ENCODE results near the gene GMEB1. TPM values are rescaled to one million over a fixed set of nuclear protein-coding genes. Genes with fewer than 3 reads are reported as not detected.
"Not testable (repeated sequence)": the region's sequence is repeated elsewhere in the genome, so short reads cannot be mapped to it uniquely, and the experiment has no call there.

Gene GMEB1, protein sequence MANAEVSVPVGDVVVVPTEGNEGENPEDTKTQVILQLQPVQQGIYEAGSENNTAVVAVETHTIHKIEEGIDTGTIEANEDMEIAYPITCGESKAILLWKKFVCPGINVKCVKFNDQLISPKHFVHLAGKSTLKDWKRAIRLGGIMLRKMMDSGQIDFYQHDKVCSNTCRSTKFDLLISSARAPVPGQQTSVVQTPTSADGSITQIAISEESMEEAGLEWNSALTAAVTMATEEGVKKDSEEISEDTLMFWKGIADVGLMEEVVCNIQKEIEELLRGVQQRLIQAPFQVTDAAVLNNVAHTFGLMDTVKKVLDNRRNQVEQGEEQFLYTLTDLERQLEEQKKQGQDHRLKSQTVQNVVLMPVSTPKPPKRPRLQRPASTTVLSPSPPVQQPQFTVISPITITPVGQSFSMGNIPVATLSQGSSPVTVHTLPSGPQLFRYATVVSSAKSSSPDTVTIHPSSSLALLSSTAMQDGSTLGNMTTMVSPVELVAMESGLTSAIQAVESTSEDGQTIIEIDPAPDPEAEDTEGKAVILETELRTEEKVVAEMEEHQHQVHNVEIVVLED
- total RNA-seq = 10 to 100 TPM; 33.0 to 38.2 TPM

DNA sequence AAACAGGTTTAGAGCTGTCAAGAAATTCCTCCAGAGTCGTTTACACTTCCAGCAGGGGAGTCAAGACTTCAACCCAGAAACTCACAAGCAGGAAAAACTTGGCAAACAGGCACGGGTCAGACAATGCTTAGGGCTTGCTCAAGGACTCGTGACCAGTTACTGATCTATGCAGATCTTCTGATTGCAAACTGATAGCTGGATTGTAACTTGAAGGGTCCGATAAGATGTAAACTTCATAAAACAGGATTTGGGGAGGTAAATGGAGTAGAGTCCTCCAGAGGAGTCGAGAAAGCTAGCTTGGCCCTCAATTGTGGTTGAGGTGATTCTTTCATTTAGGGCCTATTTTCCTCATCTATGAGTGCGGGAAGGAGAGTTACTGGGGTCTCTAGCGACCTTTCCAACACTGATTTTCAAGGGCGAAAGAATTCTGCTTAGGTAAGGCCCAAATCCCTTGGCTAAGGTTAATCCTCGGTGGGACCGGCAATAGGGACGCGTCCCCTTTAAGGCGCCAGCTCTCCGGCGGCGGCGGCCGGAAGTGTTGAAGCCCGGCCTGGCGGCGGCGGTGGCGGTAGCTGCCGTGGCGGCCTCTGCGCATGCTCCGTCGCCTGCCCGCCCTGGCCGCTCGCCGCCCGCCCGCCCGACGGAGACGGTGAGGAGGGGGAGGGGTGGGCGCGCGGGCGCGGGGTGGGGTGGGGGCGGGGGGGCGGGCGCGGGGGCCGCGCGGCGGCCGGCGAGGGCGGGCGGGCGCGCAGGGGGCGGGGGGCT lies at the start of gene GMEB1:
GMEB1 (plus strand) TSS at position 594 of the 765 bp plus-strand sequence. CDS start 14,829 bp downstream, outside the sequence.
- H3K27me3 Mint-ChIP-seq = no peaks in the 10 kb centered on the region
- CTCF ChIA-PET = interaction anchor here (0.7 to 2.7 kb wide), 9 partner anchors 20 to 420 kb away, joined by 3 to 29 read pairs (median 3); partner anchors contain the start of genes RNU11, TAF12 and YTHDF2
- peak within 1 kb of the TSS; percentile 99 for H3K27ac Mint-ChIP-seq
- no peaks in the 10 kb centered on the region for H3K9me3 Mint-ChIP-seq (ENCODE audit: low read depth)
- ATAC-seq (peak; percentile 75), DNase-seq (peak; percentile 92)
- H3K4me3 Mint-ChIP-seq = peak within 1 kb of the TSS; percentile 95
- peaks cover 14% of the 10 kb centered on the region for H3K4me1 Mint-ChIP-seq
- H3K36me3 Mint-ChIP-seq = peaks cover 6% of the 10 kb centered on the region

DNA sequence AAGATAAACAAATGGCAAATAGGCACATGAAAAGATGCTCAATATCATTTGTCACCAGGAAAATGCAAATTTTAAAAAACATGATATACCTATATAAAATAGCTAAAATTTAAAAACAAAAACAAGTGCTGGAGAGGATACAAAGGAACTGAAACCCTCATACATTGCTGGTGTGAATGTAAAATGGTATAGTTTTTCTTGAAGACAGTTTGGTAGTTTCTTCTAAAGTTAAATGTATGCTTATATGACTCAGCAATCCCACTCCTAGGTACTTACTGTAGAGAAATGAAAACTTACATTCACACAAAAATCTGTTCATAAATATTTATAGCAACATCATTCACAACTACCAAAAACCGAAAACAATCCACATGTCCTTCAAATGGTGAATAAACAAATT lies 36.9 kb upstream of the GMEB1 start:
- Mint-ChIP-seq H3K9me3 (ENCODE audit: low read depth) (no peaks in the 10 kb centered on the region), H3K4me3 (no peak overlapping the region), H3K27ac (no peak overlapping the region), H3K27me3 (no peaks in the 10 kb centered on the region), H3K36me3 (peaks cover 5% of the 10 kb centered on the region), H3K4me1 (peaks cover 8% of the 10 kb centered on the region)
- DNase-seq (no peak), ATAC-seq (no peak)
- CTCF ChIA-PET = interaction anchor here (2.6 kb wide), 1 partner anchor 9 kb away, joined by 8 read pairs; no protein-coding TSS in a partner anchor

DNA sequence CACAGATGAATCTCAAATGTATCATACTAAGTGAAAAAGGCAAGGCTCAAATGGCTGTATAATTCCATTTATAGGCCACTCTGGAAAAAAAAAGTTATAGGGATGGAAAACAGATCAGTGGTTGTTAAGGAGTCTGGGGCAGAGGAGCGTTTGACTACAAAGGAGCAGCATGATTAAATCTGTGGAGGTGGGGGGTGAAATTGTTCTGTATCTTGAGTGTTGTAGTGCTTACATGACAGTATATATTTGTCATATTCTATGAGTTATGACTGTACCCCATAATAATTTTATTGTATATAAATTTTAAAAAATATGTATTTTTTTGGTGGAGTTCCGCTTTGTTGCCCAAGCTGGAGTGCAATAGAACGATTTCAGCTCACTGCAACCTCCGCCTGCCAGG lies 36.0 kb upstream of the GMEB1 start:
- Mint-ChIP-seq H3K9me3 (ENCODE audit: low read depth) (no peaks in the 10 kb centered on the region), H3K4me1 (peaks cover 8% of the 10 kb centered on the region), H3K4me3 (no peak overlapping the region), H3K27me3 (no peaks in the 10 kb centered on the region), H3K36me3 (peaks cover 5% of the 10 kb centered on the region), H3K27ac (no peak overlapping the region)
- DNase-seq (no peak), ATAC-seq (no peak)
- CTCF ChIA-PET = no interaction called here

DNA sequence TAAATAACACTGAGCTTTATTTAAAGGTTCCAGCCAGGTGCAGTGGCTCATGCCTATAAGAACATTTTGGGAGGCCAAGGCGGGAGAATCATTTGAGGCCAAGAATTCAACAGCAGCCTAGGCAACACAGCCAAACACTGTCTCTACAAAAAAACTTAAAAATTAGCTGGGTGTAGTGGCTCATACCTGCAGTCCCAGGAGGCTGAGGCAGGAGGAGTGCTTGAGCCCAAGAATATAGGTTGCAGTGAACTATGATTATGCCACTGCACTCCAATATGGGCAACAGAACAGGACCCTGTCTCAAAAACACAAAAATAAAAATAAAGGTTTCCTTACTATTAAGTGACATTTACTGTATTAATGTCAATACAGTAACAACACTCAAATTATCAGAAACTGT lies 27.8 kb upstream of the GMEB1 start:
- Mint-ChIP-seq H3K4me3 (no peak overlapping the region), H3K27ac (no peak overlapping the region), H3K27me3 (no peaks in the 10 kb centered on the region), H3K36me3 (peaks cover 4% of the 10 kb centered on the region), H3K4me1 (peaks cover 34% of the 10 kb centered on the region), H3K9me3 (ENCODE audit: low read depth) (no peaks in the 10 kb centered on the region)
- ATAC-seq = no peak
- CTCF ChIA-PET = interaction anchor here (0.6 to 2.7 kb wide), 12 partner anchors 8 to 392 kb away, joined by 3 to 18 read pairs (median 3); partner anchors contain the start of gene GMEB1
- DNase-seq = peak; percentile 60

DNA sequence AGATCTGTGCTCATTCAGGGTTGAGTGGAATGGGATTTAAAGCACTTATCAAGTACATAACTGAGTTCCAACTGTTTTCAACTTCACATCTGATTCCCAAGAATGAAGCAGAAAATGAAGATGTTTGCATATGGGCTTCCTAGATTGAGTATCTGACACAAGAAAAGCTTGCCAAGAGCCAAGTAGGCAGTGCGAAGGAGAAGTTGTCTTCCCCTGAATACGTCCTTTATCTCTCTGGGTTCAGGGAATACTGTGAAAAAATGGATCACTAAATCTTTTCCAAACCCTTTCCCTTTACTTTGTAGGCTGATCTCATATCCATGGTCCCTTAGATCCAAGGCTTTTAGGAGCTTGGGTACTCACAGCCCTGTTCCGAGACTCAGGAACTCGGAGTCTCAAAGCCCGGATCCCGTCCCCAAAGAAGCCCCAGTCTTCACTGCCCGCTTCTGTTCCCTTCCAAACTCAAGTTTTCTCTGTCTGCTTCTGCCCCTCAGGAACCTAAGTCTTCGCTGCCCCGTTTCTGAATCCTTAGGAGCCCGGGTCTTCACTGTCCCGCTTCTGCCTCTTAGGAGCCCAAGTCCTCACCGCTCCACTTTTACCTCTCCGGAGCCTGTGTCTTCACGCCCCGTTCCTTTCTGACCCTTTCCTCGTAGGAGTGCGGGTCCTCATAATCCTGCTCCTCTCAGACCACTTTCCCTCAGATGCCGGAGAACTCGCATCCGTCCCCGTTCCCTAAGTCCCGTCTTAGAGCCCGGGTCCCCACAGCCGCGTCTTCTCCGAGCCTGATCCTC lies 26.3 kb upstream of the GMEB1 start:
- Mint-ChIP-seq H3K4me3 (peak overlapping the region; percentile 97), H3K36me3 (peaks cover 4% of the 10 kb centered on the region), H3K4me1 (peaks cover 41% of the 10 kb centered on the region), H3K27me3 (no peaks in the 10 kb centered on the region), H3K27ac (peak overlapping the region; percentile 94), H3K9me3 (ENCODE audit: low read depth) (no peaks in the 10 kb centered on the region)
- DNase-seq = no peak
- CTCF ChIA-PET = interaction anchor here (0.9 to 3.7 kb wide), 14 partner anchors 9 to 313 kb away, joined by 3 to 31 read pairs (median 6); partner anchors contain the start of genes GMEB1, MED18 and YTHDF2
- ATAC-seq = peak; percentile 12

DNA sequence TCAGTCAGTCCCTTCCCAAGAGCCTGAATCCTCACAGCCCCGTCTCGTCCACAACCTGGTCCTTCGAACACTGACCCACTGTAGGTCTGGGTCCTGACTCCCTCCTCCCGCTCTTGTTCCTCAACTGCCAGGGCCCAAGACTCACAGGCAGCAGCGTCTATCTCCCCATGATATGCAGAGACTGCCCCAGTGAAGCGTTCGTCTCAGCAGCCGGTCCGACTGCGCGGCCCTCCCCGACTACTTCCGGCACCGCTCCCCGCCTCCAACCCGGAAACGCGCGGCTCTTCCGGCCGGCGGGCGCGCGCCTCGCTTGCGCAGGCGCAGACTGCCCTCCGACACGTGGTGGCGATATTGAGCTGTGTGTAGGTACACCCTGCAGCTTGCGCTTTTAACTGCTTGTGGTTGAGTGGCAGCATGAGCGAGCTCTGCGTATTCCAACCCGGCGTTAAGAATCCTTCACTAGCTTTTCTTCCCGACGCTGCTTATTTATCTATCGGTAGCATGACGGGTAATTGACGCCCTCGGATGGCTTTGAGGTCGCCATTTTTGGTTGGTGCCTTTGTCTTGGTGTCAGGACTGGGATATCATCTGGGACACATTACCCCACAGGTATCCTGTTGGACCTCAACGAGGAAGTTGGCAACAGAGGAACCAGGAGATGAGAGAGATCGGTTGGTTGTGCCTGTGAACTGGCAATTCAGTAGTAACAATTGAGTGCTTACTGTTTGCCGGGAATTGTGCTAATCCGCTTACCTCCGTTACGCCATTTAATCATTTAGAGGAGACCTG lies 25.5 kb upstream of the GMEB1 start, which contains the start of gene TAF12:
TAF12 (minus strand) TSS at position 221 of the 789 bp plus-strand sequence. CDS start 20,986 bp downstream, outside the sequence.
- Mint-ChIP-seq H3K9me3 (ENCODE audit: low read depth) (no peaks in the 10 kb centered on the region), H3K4me1 (peaks cover 49% of the 10 kb centered on the region), H3K27ac (peak within 1 kb of the TSS; percentile 94), H3K36me3 (peaks cover 4% of the 10 kb centered on the region), H3K4me3 (peak within 1 kb of the TSS; percentile 97), H3K27me3 (no peaks in the 10 kb centered on the region)
- ATAC-seq (peak; percentile 89), DNase-seq (peak; percentile 95)
- CTCF ChIA-PET = interaction anchor here (0.8 to 3.7 kb wide), 15 partner anchors 26 to 623 kb away, joined by 3 to 31 read pairs (median 4); partner anchors contain the start of genes GMEB1, MED18, SRSF4 and YTHDF2

DNA sequence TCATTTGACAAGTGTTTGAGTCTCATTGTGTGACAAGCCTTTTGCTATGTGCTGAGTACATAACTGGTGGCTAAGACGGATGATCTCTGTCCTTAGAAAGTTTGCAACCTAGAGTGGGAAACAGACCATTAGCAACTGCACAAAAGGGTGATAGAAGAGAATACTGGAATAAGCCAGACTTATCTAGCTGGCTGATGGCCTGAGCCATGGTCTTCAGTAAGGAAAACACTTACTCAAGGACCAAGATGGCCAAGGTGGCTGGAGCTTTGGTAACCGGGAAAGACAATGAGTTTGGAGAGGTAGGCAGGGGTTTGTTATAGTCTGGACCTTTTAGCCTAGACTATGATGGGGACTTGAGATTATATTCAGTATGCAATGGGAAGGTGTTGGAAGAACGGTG lies 24.1 kb upstream of the GMEB1 start:
- peaks cover 59% of the 10 kb centered on the region for H3K4me1 Mint-ChIP-seq
- peak overlapping the region; percentile 97 for H3K4me3 Mint-ChIP-seq

DNA sequence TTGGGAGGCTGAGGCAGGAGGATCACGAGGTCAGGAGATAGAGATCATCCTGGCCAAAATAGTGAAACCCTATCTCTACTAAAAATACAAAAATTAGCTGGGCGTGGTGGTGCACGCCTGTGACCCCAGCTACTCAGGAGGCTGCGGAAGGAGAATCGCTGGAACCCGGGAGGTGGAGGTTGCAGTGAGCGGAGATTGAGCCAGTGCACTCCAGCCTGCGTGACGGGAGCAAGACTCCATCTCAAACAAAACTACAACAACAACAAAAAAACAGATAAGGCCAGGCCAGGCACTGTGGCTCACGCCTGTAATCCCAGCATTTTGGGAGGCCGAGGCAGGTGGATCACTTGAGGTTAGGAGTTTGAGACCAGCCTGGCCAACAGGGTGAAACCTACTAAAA lies 23.2 kb upstream of the GMEB1 start:
- H3K4me1 Mint-ChIP-seq = peaks cover 52% of the 10 kb centered on the region
- not testable (repeated sequence) for H3K9me3 Mint-ChIP-seq (ENCODE audit: low read depth); H3K27me3 Mint-ChIP-seq; ATAC-seq; H3K36me3 Mint-ChIP-seq; DNase-seq; H3K4me3 Mint-ChIP-seq; H3K27ac Mint-ChIP-seq
- CTCF ChIA-PET = interaction anchor here (0.7 to 3.7 kb wide), 3 partner anchors 23 to 374 kb away, joined by 5 to 31 read pairs (median 18); partner anchors contain the start of genes GMEB1 and YTHDF2

More for the DNA sequence above, 24.1 kb upstream of the GMEB1 start:
- DNase-seq (no peak), ATAC-seq (no peak)
- no peaks in the 10 kb centered on the region for H3K9me3 Mint-ChIP-seq (ENCODE audit: low read depth)
- CTCF ChIA-PET = interaction anchor here (1.1 to 3.7 kb wide), 8 partner anchors 24 to 396 kb away, joined by 3 to 31 read pairs (median 11); partner anchors contain the start of genes GMEB1 and YTHDF2
- H3K27ac Mint-ChIP-seq = peak overlapping the region; percentile 94
- peaks cover 4% of the 10 kb centered on the region for H3K36me3 Mint-ChIP-seq
- no peaks in the 10 kb centered on the region for H3K27me3 Mint-ChIP-seq

DNA sequence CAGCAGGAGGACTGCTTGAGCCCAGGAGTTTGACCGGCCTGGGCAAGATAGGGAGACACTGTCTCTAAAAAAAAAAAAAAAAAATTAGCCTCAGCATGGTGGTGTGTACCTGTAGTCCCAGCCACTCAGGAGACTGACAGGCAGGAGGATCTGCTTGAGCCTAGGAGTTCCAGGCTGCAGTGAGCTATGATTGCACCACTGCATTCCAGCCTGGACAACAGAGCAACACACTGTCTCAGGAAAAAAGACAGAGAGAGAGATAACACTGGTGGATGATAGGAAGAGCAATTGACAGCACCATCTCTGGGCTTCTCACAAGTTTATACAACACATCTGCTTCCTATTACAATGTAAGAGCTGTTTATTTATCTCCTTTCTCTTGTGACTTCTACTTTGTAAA lies 22.5 kb upstream of the GMEB1 start:
- Mint-ChIP-seq H3K4me1 (peaks cover 50% of the 10 kb centered on the region), H3K4me3 (no peak overlapping the region), H3K9me3 (ENCODE audit: low read depth) (no peaks in the 10 kb centered on the region), H3K27ac (peak overlapping the region; percentile 62), H3K27me3 (no peaks in the 10 kb centered on the region), H3K36me3 (peaks cover 2% of the 10 kb centered on the region)
- ATAC-seq (no peak), DNase-seq (no peak)
- CTCF ChIA-PET = interaction anchor here (0.6 to 1.0 kb wide), 3 partner anchors 9 to 239 kb away, joined by 3 read pairs; partner anchors contain the start of gene GMEB1

DNA sequence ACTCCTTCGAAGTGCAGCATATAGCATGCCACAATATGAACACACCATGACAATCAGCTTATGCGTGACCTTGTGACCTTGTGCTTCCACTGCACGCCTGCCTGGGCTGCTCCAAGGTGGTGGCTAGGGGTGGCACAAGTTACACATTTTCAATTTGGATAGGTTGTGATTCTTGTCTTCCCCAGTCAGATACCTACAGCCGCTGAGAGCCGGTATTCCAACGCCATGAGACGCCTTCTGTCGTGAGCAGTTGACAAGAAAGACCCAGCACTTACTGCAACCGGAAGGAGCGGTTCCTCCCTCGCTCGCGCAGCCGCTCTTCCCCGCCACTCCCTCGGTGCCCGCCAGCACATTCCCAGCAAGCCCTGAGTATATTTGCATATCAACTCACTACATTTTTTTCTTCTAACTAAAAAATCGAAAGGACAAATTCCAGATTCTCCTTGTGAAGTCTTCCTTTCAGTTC lies 20.5 kb upstream of the GMEB1 start:
- peaks cover 37% of the 10 kb centered on the region for H3K4me1 Mint-ChIP-seq
- CTCF ChIA-PET = interaction anchor here (1.2 to 1.5 kb wide), 3 partner anchors 18 to 89 kb away, joined by 3 to 9 read pairs (median 6); partner anchors contain the start of genes GMEB1 and YTHDF2
- peak overlapping the region; percentile 76 for H3K4me3 Mint-ChIP-seq
- H3K36me3 Mint-ChIP-seq = no peaks in the 10 kb centered on the region
- H3K9me3 Mint-ChIP-seq (ENCODE audit: low read depth) = no peaks in the 10 kb centered on the region
- ATAC-seq (peak; percentile 71), DNase-seq (peak; percentile 94)
- no peaks in the 10 kb centered on the region for H3K27me3 Mint-ChIP-seq
- peak overlapping the region; percentile 100 for H3K27ac Mint-ChIP-seq

DNA sequence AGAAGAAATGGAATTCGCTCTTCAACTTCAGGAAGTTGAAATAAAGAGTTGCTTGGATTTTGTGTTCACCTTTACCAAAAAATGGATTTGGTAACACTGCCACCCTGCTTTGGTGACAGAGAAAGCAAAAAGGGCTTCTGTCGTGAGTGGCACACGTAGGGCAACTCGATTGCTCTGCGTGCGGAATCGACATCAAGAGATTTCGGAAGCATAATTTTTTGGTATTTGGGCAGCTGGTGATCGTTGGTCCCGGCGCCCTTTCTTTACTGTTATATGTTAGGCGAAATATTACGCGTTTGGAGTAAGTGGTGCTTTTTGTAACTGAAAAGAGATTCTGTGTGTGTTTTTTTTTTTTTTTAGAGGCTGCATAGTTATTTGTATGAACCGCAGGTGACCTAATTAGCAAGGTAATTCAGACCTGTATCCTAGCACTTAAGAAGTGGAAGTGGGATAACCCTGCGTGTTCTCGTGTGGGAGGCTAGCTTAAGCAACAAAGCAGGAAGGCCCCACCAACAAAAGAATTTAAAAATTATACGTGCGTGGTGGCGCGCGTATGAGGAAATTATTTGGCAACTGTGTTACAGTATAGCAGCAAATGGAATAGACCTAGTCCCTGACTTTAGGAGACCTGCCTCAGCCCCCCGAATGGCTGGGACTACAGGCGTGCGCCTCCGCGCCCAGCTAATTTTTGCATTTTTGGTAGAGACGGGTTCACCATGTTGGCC lies 19.9 kb upstream of the GMEB1 start, which contains the start of gene RNU11:
RNU11 (plus strand) TSS at position 127 of the 725 bp plus-strand sequence.
- ATAC-seq (peak; percentile 73), DNase-seq (peak; percentile 94)
- peak within 1 kb of the TSS; percentile 100 for H3K27ac Mint-ChIP-seq
- CTCF ChIA-PET = interaction anchor here (0.6 to 1.5 kb wide), 5 partner anchors 8 to 227 kb away, joined by 3 to 9 read pairs (median 3); partner anchors contain the start of genes GMEB1 and YTHDF2
- peaks cover 37% of the 10 kb centered on the region for H3K4me1 Mint-ChIP-seq
- H3K9me3 Mint-ChIP-seq (ENCODE audit: low read depth) = no peaks in the 10 kb centered on the region
- no peaks in the 10 kb centered on the region for H3K27me3 Mint-ChIP-seq
- H3K4me3 Mint-ChIP-seq = peak within 1 kb of the TSS; percentile 76
- no peaks in the 10 kb centered on the region for H3K36me3 Mint-ChIP-seq
